A549 (cell line): ENCODE results near the gene PDE7B. TPM values are rescaled to one million over a fixed set of nuclear protein-coding genes. Genes with fewer than 3 reads are reported as not detected.

Experiments
- ATAC-seq, 2 experiments: fragments of 200-7000 bp in 1 of 2; fragments of >200 bp in 1 of 2; cut with Nextera tagmentation in 1 of 2; cut with Tn5 transposase in 1 of 2; 3 replicates each; pipeline versions ENCODE4 v1.8.0 to v1.9.1; 2018 to 2020; ENCODE audit warnings: mild to moderate bottlenecking in 1 of 2, moderate library complexity in 1 of 2
- CTCF ChIA-PET: fragments of 300-600 bp; sonication (Branson Sonifier 250); formaldehyde crosslinking; extraction: SDS; loops from one replicate; lab custom pipeline; 2021; ENCODE audit warnings: antibody characterized with exemption, inconsistent platforms; lab: Yijun Ruan, JAX
- POLR2A ChIA-PET: fragments of 350-600 bp; formaldehyde crosslinking; extraction: SDS; loops from one replicate; lab custom pipeline; 2021; ENCODE audit warnings: antibody characterized with exemption, inconsistent platforms; lab: Yijun Ruan, JAX
- DNase-seq, 2 experiments: peaks; one replicate each; pipeline versions ENCODE4 v3.0.0 to v3.0.0-alpha.2; 2011 to 2016; ENCODE audit warnings: low read depth in 1 of 2, low spot score in 1 of 2
- FAIRE-seq: peaks from 2 replicates; lab custom pipeline; 2011; peaks lifted over from hg19 to GRCh38; lab: Jason Lieb, UNC
- H3K27ac ChIP-seq, 2 experiments: fragments of >200 bp; sonication (Bioruptor Twin); formaldehyde crosslinking; 3 replicates each; pipeline ENCODE4 v1.5.1; 2016 to 2017
- H3K4me1 ChIP-seq: fragments of >200 bp; sonication (Bioruptor Twin); formaldehyde crosslinking; 3 replicates; pipeline ENCODE4 v1.6.1; 2016
- H3K4me2 ChIP-seq: fragments of >200 bp; sonication (Bioruptor Twin); formaldehyde crosslinking; 3 replicates; pipeline ENCODE4 v1.6.1; 2016
- H3K4me3 ChIP-seq: fragments of >200 bp; sonication (Bioruptor Twin); formaldehyde crosslinking; 3 replicates; pipeline ENCODE4 v1.5.1; 2016
- H3K9me3 ChIP-seq: fragments of >200 bp; sonication (Bioruptor Twin); formaldehyde crosslinking; 3 replicates; pipeline ENCODE4 v1.6.1; 2016
- BHLHE40 ChIP-seq: IDR thresholded peaks from 2 replicates; pipeline ENCODE4 v1.6.1; 2012; ENCODE audit warnings: low read depth, low read length, inconsistent platforms
- EHMT2 ChIP-seq: fragments of 200-600 bp; sonication (generic); IDR thresholded peaks from 2 replicates; pipeline ENCODE4 v1.6.1; 2016; ENCODE audit warnings: antibody characterized with exemption, low read depth, mild to moderate bottlenecking, moderate library complexity
- ESRRA ChIP-seq: fragments of 150-350 bp; IDR thresholded peaks from 2 replicates; pipeline ENCODE4 v1.6.1; 2014; ENCODE audit warnings: mild to moderate bottlenecking, low read length, borderline replicate concordance
- GATA3 ChIP-seq: IDR thresholded peaks from 2 replicates; pipeline ENCODE4 v1.6.1; 2012; ENCODE audit warnings: borderline replicate concordance
- HOXA7 ChIP-seq: fragments of 250-450 bp; sonication (Bioruptor Pico); IDR thresholded peaks from 2 replicates; pipeline ENCODE4 v1.5.0; 2020; ENCODE audit warnings: mild to moderate bottlenecking, moderate library complexity
- HOXB5 ChIP-seq: fragments of 250-450 bp; sonication (Bioruptor Pico); IDR thresholded peaks from 2 replicates; pipeline ENCODE4 v1.5.0; 2020; ENCODE audit warnings: mild to moderate bottlenecking, moderate library complexity
- JUN ChIP-seq, 2 experiments: fragments of >200 bp; sonication (Bioruptor Twin); formaldehyde crosslinking; IDR thresholded peaks; 2 replicates in 1 of 2; 3 replicates in 1 of 2; pipeline ENCODE4 v1.6.1; 2016 to 2017
- JUNB ChIP-seq: fragments of >200 bp; sonication (Bioruptor Twin); formaldehyde crosslinking; IDR thresholded peaks from 2 replicates; pipeline ENCODE4 v1.6.1; 2016
- KDM1A ChIP-seq: fragments of 200-600 bp; sonication (generic); IDR thresholded peaks from 2 replicates; pipeline ENCODE4 v1.6.1; 2016; ENCODE audit warnings: low read depth, mild to moderate bottlenecking
- KDM5A ChIP-seq: fragments of 200-600 bp; sonication (generic); IDR thresholded peaks from 2 replicates; pipeline ENCODE4 v1.6.1; 2016; ENCODE audit warnings: antibody characterized with exemption, mild to moderate bottlenecking
- MAFK ChIP-seq: fragments of 450-650 bp; IDR thresholded peaks from 2 replicates; pipeline ENCODE4 v1.6.1; 2014; ENCODE audit not compliant: partially characterized antibody
- NPAS2 ChIP-seq: fragments of 250-450 bp; sonication (Bioruptor Pico); IDR thresholded peaks from 2 replicates; pipeline ENCODE4 v1.8.0; 2022; ENCODE audit warnings: mild to moderate bottlenecking, moderate library complexity, borderline replicate concordance
- POLR2A ChIP-seq: IDR thresholded peaks from 2 replicates; pipeline ENCODE4 v1.6.1; 2012; ENCODE audit warnings: mild to moderate bottlenecking, low read length
- RARB ChIP-seq: fragments of 250-450 bp; sonication (Bioruptor Pico); IDR thresholded peaks from 2 replicates; pipeline ENCODE4 v1.8.0; 2021; ENCODE audit warnings: mild to moderate bottlenecking, moderate library complexity
- SMC3 ChIP-seq: fragments of >200 bp; sonication (Bioruptor Twin); formaldehyde crosslinking; IDR thresholded peaks from 3 replicates; pipeline ENCODE4 v1.6.1; 2018; ENCODE audit warnings: inconsistent platforms
- ZFP36 ChIP-seq: fragments of 450-650 bp; IDR thresholded peaks from 2 replicates; pipeline ENCODE4 v1.6.1; 2014; ENCODE audit warnings: borderline replicate concordance; ENCODE audit not compliant: partially characterized antibody
- ZSCAN20 ChIP-seq: fragments of 250-450 bp; sonication (Bioruptor Pico); IDR thresholded peaks from 2 replicates; pipeline ENCODE4 v1.8.0; 2022; ENCODE audit warnings: mild to moderate bottlenecking, moderate library complexity
- WGBS: methylation state at CpG from one replicate; pipeline ENCODE4 v1.1.6; 2017; ENCODE audit errors: missing lambda C conversion rate; 5-methylcytosine and 5-hydroxymethylcytosine counted together
- polyA plus RNA-seq, 4 experiments: library from polyadenylated mRNA; depleted of rRNA in 3 of 4; stranded (reverse); fragments of >200 nt; fragmentation: RNase III in 1 of 4; extraction: RNeasy Plus Mini Kit Qiagen cat#74134 plus additional on column Dnase treatment in 1 of 4; gene quantifications; 2 replicates in 3 of 4; 3 replicates in 1 of 4; pipeline ENCODE4 v1.2.3, GENCODE V29; 2011 to 2017
- TF ChIP-seq, protein P1 (sequence below): IDR thresholded peaks from 2 replicates; pipeline ENCODE4 v1.6.1; 2012
- TF ChIP-seq, protein P2 (sequence below): fragments of >200 bp; sonication (Bioruptor Twin); formaldehyde crosslinking; IDR thresholded peaks from 3 replicates; pipeline ENCODE4 v1.6.1; 2016
- TF ChIP-seq, protein P3 (sequence below): fragments of 200-600 bp; sonication (generic); IDR thresholded peaks from 2 replicates; pipeline ENCODE4 v1.6.1; 2016; ENCODE audit warnings: antibody characterized with exemption, mild to moderate bottlenecking, moderate library complexity
- TF ChIP-seq, protein P4 (sequence below): fragments of 250-450 bp; sonication (Bioruptor Pico); IDR thresholded peaks from 2 replicates; pipeline ENCODE4 v1.5.0; 2021; ENCODE audit warnings: mild to moderate bottlenecking, moderate library complexity, borderline replicate concordance
- TF ChIP-seq, protein P5 (sequence below): fragments of 150-350 bp; IDR thresholded peaks from 2 replicates; pipeline ENCODE4 v1.6.1; 2014; ENCODE audit warnings: low read depth, mild to moderate bottlenecking, low read length
- TF ChIP-seq, protein P6 (sequence below): fragments of 250-450 bp; sonication (Bioruptor Pico); IDR thresholded peaks from 2 replicates; pipeline ENCODE4 v1.5.0; 2020; ENCODE audit warnings: low read depth, mild to moderate bottlenecking, moderate library complexity

The PDE7B gene
- polyA plus RNA-seq, 2 of the 4 experiments (the other 2 are of a cell fraction): 6.6 to 13.8 TPM

DNA sequence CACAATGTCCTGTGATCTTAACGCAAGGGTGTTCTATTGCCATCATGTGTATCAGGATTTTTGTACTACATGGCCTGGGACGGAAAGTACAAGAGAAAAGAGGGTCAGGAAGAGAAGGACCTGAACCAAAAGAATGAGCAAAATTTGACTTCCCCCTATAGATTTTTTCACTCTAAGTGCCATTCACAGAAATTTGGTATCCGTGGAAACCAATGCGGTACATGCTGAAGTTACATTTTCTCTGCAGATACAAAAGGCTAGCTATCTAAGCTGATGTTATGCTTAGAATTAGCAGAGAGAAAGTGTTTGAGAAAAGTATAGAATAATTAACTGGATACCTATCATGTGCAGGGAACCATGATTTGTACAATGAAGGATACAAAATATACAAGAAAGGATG lies 12.4 kb upstream of the PDE7B start:
- Histone ChIP-seq H3K4me1 (no peaks in the 10 kb centered on the region), H3K4me2 (no peak overlapping the region), H3K9me3 (no peaks in the 10 kb centered on the region), H3K4me3 (no peak overlapping the region), H3K27ac (no peak overlapping the region)
- no peak for DNase-seq
- TF ChIP-seq SMC3: no peak
- TF ChIP-seq POLR2A: no peak
- TF ChIP-seq BHLHE40: no peak
- no peak for TF ChIP-seq EHMT2
- no peak for TF ChIP-seq ZSCAN20 (CRISPR knock-in tag)
- TF ChIP-seq JUNB: no peak
- TF ChIP-seq, protein P1, sequence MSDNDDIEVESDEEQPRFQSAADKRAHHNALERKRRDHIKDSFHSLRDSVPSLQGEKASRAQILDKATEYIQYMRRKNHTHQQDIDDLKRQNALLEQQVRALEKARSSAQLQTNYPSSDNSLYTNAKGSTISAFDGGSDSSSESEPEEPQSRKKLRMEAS: no peak
- TF ChIP-seq, protein P2, sequence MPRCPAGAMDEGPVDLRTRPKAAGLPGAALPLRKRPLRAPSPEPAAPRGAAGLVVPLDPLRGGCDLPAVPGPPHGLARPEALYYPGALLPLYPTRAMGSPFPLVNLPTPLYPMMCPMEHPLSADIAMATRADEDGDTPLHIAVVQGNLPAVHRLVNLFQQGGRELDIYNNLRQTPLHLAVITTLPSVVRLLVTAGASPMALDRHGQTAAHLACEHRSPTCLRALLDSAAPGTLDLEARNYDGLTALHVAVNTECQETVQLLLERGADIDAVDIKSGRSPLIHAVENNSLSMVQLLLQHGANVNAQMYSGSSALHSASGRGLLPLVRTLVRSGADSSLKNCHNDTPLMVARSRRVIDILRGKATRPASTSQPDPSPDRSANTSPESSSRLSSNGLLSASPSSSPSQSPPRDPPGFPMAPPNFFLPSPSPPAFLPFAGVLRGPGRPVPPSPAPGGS: no peak
- TF ChIP-seq ESRRA: no peak
- TF ChIP-seq, protein P3, sequence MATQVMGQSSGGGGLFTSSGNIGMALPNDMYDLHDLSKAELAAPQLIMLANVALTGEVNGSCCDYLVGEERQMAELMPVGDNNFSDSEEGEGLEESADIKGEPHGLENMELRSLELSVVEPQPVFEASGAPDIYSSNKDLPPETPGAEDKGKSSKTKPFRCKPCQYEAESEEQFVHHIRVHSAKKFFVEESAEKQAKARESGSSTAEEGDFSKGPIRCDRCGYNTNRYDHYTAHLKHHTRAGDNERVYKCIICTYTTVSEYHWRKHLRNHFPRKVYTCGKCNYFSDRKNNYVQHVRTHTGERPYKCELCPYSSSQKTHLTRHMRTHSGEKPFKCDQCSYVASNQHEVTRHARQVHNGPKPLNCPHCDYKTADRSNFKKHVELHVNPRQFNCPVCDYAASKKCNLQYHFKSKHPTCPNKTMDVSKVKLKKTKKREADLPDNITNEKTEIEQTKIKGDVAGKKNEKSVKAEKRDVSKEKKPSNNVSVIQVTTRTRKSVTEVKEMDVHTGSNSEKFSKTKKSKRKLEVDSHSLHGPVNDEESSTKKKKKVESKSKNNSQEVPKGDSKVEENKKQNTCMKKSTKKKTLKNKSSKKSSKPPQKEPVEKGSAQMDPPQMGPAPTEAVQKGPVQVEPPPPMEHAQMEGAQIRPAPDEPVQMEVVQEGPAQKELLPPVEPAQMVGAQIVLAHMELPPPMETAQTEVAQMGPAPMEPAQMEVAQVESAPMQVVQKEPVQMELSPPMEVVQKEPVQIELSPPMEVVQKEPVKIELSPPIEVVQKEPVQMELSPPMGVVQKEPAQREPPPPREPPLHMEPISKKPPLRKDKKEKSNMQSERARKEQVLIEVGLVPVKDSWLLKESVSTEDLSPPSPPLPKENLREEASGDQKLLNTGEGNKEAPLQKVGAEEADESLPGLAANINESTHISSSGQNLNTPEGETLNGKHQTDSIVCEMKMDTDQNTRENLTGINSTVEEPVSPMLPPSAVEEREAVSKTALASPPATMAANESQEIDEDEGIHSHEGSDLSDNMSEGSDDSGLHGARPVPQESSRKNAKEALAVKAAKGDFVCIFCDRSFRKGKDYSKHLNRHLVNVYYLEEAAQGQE: no peak
- ChIA-PET CTCF (no interaction called here), POLR2A (no interaction called here)
- FAIRE-seq: no peak
- 95% methylated on average over 4 of the region's 4 CpGs for whole genome bisulfite sequencing
- no peak for ATAC-seq

DNA sequence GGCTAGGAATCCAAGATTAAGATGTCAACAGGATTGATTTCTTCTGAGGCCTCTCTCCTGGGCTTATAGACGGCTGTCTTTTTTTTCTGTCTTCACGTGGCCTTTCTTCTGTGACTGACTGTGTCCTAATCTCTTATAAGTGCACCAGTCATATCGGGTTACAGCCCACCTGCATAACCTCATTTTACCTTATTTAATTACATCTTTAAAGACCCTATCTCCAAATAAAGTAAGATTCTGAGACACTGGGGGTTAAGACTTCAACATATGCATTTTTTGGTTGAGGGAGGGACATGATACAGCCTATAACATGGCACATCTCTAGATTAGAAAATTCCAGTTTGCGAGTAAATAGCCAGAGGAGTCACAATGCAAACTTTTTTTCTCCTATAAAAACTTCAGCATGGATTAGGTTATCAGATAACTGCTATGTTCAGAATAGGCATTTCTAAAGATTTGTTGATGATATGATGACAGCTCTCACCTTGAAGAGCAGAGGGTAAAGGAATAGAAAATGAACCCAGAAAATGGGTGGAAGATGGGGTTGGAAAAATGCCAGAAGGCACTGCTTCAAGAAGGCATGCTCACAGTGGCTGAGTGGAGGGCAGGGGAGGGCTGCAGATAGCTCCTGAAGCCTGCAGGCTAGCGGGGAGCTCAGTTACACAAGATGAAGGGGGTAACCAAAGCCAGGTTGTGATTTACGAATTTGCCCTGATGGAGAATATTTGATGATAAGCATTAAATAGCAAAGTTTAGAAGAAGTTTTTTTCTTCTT lies 8.7 kb upstream of the PDE7B start:
- 81% methylated on average over 6 of the region's 6 CpGs for WGBS
- no peak for DNase-seq
- H3K4me1 ChIP-seq: no peaks in the 10 kb centered on the region
- no peak overlapping the region for H3K4me2 ChIP-seq
- ChIA-PET CTCF (no interaction called here), POLR2A (interaction anchor here (1.0 kb wide), 1 partner anchor 9 kb away, joined by 3 read pairs; the partner anchor contains the start of gene PDE7B)
- ATAC-seq: no peak
- no peaks in the 10 kb centered on the region for H3K9me3 ChIP-seq
- TF ChIP-seq BHLHE40 (no peak), ZSCAN20 (CRISPR knock-in tag) (no peak), SMC3 (no peak), HOXA7 (no peak), JUN (IDR thresholded peaks at IDR 0.05) (no peak), GATA3 (no peak), KDM5A (no peak), KDM1A (no peak), HOXB5 (CRISPR knock-in tag) (no peak), ESRRA (no peak), ZFP36 (no peak), MAFK (no peak), RARB (CRISPR knock-in tag) (no peak), NPAS2 (CRISPR knock-in tag) (no peak)
- TF ChIP-seq, protein P4, sequence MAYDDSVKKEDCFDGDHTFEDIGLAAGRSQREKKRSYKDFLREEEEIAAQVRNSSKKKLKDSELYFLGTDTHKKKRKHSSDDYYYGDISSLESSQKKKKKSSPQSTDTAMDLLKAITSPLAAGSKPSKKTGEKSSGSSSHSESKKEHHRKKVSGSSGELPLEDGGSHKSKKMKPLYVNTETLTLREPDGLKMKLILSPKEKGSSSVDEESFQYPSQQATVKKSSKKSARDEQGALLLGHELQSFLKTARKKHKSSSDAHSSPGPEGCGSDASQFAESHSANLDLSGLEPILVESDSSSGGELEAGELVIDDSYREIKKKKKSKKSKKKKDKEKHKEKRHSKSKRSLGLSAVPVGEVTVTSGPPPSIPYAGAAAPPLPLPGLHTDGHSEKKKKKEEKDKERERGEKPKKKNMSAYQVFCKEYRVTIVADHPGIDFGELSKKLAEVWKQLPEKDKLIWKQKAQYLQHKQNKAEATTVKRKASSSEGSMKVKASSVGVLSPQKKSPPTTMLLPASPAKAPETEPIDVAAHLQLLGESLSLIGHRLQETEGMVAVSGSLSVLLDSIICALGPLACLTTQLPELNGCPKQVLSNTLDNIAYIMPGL: no peak
- TF ChIP-seq, protein P5, sequence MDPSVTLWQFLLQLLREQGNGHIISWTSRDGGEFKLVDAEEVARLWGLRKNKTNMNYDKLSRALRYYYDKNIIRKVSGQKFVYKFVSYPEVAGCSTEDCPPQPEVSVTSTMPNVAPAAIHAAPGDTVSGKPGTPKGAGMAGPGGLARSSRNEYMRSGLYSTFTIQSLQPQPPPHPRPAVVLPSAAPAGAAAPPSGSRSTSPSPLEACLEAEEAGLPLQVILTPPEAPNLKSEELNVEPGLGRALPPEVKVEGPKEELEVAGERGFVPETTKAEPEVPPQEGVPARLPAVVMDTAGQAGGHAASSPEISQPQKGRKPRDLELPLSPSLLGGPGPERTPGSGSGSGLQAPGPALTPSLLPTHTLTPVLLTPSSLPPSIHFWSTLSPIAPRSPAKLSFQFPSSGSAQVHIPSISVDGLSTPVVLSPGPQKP: no peak
- TF ChIP-seq, protein P6, sequence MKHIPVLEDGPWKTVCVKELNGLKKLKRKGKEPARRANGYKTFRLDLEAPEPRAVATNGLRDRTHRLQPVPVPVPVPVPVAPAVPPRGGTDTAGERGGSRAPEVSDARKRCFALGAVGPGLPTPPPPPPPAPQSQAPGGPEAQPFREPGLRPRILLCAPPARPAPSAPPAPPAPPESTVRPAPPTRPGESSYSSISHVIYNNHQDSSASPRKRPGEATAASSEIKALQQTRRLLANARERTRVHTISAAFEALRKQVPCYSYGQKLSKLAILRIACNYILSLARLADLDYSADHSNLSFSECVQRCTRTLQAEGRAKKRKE (CRISPR knock-in tag): no peak
- FAIRE-seq: no peak
- H3K27ac ChIP-seq: no peak overlapping the region
- no peak overlapping the region for H3K4me3 ChIP-seq
